ENCODE measurements around the gene NKX2-4. TPM values are rescaled to one million over a fixed set of nuclear protein-coding genes. Genes with fewer than 3 reads are reported as not detected.

The NKX2-4 gene
- polyA plus RNA-seq, 3 donors = not detected

DNA sequence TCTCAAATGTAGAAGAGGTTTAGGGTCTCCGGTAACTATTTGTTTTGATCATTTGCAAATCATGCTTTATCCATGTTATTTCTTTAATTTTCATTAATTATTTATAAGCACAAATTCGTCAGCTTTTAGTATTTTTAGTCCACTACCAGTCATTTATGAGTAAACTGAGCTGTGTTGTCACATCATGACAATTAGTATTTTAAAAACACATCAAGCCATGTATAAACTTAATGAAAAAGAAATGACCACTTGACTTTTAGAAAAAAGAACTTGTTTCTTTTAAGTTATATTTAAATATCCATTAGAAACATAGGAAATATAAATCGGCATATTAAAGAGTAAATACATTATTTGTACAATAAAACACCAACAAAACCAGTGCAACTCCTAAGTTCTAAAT lies 2.8 kb downstream of the NKX2-4 start:
- Histone ChIP-seq H3K4me1 (ENCODE audit: control insufficient read depth in 1 of 2, insufficient read depth in 2 of 2, low read length in 2 of 2) (peaks cover 0 to 13% of the 10 kb centered on the region in 2 donors), H3K9me3 (replicated peaks in 1 of 2; ENCODE audit: control insufficient read depth in 1 of 2, insufficient read depth in 1 of 2, low read length in 2 of 2) (peaks cover 0 to 23% of the 10 kb centered on the region in 2 donors), H3K9ac (ENCODE audit: insufficient read depth, low read length, poor library complexity, severe bottlenecking) (no peak overlapping the region), H2AFZ (ENCODE audit: insufficient read depth, low read depth, low read length, poor library complexity, severe bottlenecking) (no peak overlapping the region), H3K4me3 (replicated peaks in 1 of 3; ENCODE audit: low read depth in 2 of 3, low read length in 3 of 3) (no peak overlapping the region), H3K36me3 (replicated peaks in 1 of 2; ENCODE audit: control insufficient read depth in 1 of 2, insufficient read depth in 2 of 2, low read length in 2 of 2) (peaks cover 7 to 14% of the 10 kb centered on the region in 2 donors), H3K4me2 (replicated peaks; ENCODE audit: extremely low read depth, low read length, poor library complexity, severe bottlenecking) (no peak overlapping the region), H3K27me3 (ENCODE audit: control insufficient read depth in 2 of 2, insufficient read depth in 2 of 2, low read length in 2 of 2) (peaks cover 79 to 83% of the 10 kb centered on the region in 2 donors), H4K20me1 (ENCODE audit: insufficient read depth, low read length) (peaks cover 22% of the 10 kb centered on the region), H3K27ac (ENCODE audit: low read depth in 1 of 2, low read length in 2 of 2) (no peak overlapping the region), H3K79me2 (ENCODE audit: insufficient read depth, low read length) (no peaks in the 10 kb centered on the region)
- peaks cover 17 to 21% of the 10 kb centered on the region in 2 donors for H3K36me3 Mint-ChIP-seq
- H3K27me3 Mint-ChIP-seq (ENCODE audit: low read depth in 3 of 3) = peaks cover 79 to 88% (median 82%) of the 10 kb centered on the region in 3 donors
- H3K9me3 Mint-ChIP-seq = peaks cover 0 to 16% (median 11%) of the 10 kb centered on the region in 7 donors
- WGBS (ENCODE audit: insufficient coverage) = no CpG with 5 or more reads among the region's 3 CpGs
- intact Hi-C loops (cut with micrococcal nuclease) = loop anchor here in 1 of 2 donors (10.0 kb wide), 1 partner anchor 110 kb away; no protein-coding TSS in a partner anchor
- TF ChIP-seq, protein P1, sequence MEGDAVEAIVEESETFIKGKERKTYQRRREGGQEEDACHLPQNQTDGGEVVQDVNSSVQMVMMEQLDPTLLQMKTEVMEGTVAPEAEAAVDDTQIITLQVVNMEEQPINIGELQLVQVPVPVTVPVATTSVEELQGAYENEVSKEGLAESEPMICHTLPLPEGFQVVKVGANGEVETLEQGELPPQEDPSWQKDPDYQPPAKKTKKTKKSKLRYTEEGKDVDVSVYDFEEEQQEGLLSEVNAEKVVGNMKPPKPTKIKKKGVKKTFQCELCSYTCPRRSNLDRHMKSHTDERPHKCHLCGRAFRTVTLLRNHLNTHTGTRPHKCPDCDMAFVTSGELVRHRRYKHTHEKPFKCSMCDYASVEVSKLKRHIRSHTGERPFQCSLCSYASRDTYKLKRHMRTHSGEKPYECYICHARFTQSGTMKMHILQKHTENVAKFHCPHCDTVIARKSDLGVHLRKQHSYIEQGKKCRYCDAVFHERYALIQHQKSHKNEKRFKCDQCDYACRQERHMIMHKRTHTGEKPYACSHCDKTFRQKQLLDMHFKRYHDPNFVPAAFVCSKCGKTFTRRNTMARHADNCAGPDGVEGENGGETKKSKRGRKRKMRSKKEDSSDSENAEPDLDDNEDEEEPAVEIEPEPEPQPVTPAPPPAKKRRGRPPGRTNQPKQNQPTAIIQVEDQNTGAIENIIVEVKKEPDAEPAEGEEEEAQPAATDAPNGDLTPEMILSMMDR (IDR thresholded peaks at IDR 0.05) = no peak
- peaks cover 30% of the 10 kb centered on the region for H3K4me1 Mint-ChIP-seq
- no peak overlapping the region for H3K27ac Mint-ChIP-seq
- H3K4me3 Mint-ChIP-seq = peak overlapping the region in 1 of 2 donors; percentile 73
- DNase-seq = no peak

DNA sequence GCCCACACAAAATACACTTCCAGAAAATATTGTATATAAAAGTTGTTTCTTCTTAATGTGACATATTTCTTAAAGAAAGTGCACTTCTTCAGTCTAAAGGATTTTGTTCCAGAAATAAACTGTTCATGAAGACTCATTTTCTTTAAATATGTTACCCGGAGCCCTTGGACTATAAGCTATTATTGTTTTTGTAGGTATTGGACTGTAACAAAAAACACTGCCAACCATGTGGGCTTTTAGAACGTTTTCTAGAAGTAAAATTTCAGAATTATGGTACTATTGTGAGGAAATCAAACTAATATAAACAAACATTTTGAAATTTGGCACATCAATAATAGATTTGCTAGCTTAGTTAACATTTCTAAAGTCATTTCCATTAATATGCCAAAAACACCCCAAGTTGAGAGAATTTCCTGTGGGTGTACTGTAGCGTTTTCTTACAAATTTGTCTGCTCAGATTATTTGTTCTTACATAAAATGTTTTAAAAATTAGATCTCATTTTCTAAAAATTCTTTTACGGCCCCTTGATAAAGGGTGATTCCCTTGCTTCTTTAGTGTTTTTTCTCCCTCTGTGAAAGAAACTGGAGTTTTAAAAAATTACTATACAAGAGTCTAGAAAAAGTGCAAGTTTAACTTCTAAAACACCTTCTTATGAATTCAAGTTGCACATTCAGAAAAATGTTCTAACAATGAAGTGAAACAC lies 3.4 kb downstream of the NKX2-4 start:
- Mint-ChIP-seq H3K27me3 (ENCODE audit: low read depth in 3 of 3) (peaks cover 73 to 82% (median 77%) of the 10 kb centered on the region in 3 donors), H3K4me3 (peak overlapping the region in 1 of 2 donors; percentile 73), H3K36me3 (peaks cover 21 to 25% of the 10 kb centered on the region in 2 donors), H3K9me3 (peaks cover 0 to 16% (median 11%) of the 10 kb centered on the region in 7 donors), H3K4me1 (peaks cover 30% of the 10 kb centered on the region), H3K27ac (no peak overlapping the region)
- Histone ChIP-seq H3K4me1 (ENCODE audit: control insufficient read depth in 1 of 2, insufficient read depth in 2 of 2, low read length in 2 of 2) (peaks cover 0 to 13% of the 10 kb centered on the region in 2 donors), H3K36me3 (replicated peaks in 1 of 2; ENCODE audit: control insufficient read depth in 1 of 2, insufficient read depth in 2 of 2, low read length in 2 of 2) (peaks cover 13 to 20% of the 10 kb centered on the region in 2 donors), H3K27me3 (ENCODE audit: control insufficient read depth in 2 of 2, insufficient read depth in 2 of 2, low read length in 2 of 2) (peaks cover 74 to 77% of the 10 kb centered on the region in 2 donors), H3K4me3 (replicated peaks in 1 of 3; ENCODE audit: low read depth in 2 of 3, low read length in 3 of 3) (no peak overlapping the region), H3K9ac (ENCODE audit: insufficient read depth, low read length, poor library complexity, severe bottlenecking) (no peak overlapping the region), H4K20me1 (ENCODE audit: insufficient read depth, low read length) (peaks cover 23% of the 10 kb centered on the region), H3K79me2 (ENCODE audit: insufficient read depth, low read length) (no peaks in the 10 kb centered on the region), H2AFZ (ENCODE audit: insufficient read depth, low read depth, low read length, poor library complexity, severe bottlenecking) (no peak overlapping the region), H3K9me3 (replicated peaks in 1 of 2; ENCODE audit: control insufficient read depth in 1 of 2, insufficient read depth in 1 of 2, low read length in 2 of 2) (peaks cover 0 to 23% of the 10 kb centered on the region in 2 donors), H3K4me2 (replicated peaks; ENCODE audit: extremely low read depth, low read length, poor library complexity, severe bottlenecking) (no peak overlapping the region), H3K27ac (ENCODE audit: low read depth in 1 of 2, low read length in 2 of 2) (no peak overlapping the region)
- intact Hi-C loops (cut with micrococcal nuclease) = loop anchor here in 1 of 2 donors (10.0 kb wide), 1 partner anchor 111 kb away; no protein-coding TSS in a partner anchor
- no CpG with 5 or more reads among the region's 4 CpGs for WGBS (ENCODE audit: insufficient coverage)
- TF ChIP-seq, protein P1 (IDR thresholded peaks at IDR 0.05) = no peak
- no peak for DNase-seq

Measured in CD14-positive monocyte (primary cell).